Right cardiac atrium (tissue), 5 donors: ENCODE results near the gene SMCO3. TPM values are rescaled to one million over a fixed set of nuclear protein-coding genes. Genes with fewer than 3 reads are reported as not detected.

Source experiments
- ATAC-seq, 2 donors: fragments of 200-7000 bp; cut with Tn5 transposase; one replicate each; pipeline versions ENCODE4 v1.8.0 to v1.9.1; 2020; ENCODE audit warnings: moderate library complexity in 2 of 2, mild to moderate bottlenecking in 1 of 2
- DNase-seq, 3 donors: peaks; one replicate each; pipeline ENCODE4 v3.0.0-alpha.2; 2020
- H3K27ac ChIP-seq: one replicate; pipeline ENCODE4 v1.5.1; 2013; ENCODE audit warnings: mild to moderate bottlenecking, low read length, control low read depth, moderate library complexity
- H3K27me3 ChIP-seq: one replicate; pipeline ENCODE4 v1.6.1; 2013; ENCODE audit not compliant: control insufficient read depth, insufficient read depth
- H3K4me1 ChIP-seq: one replicate; pipeline ENCODE4 v1.6.1; 2013; ENCODE audit warnings: low read length; ENCODE audit not compliant: control insufficient read depth, insufficient read depth
- H3K4me3 ChIP-seq: one replicate; pipeline ENCODE4 v1.5.1; 2013; ENCODE audit warnings: low read length, control low read depth
- H3K9me3 ChIP-seq: one replicate; pipeline ENCODE4 v1.6.1; 2013; ENCODE audit warnings: low read length; ENCODE audit not compliant: control insufficient read depth
- WGBS: extraction: QIAGEN DNeasy Blood & Tissue Kit; methylation state at CpG from one replicate; pipeline ENCODE4 v1.1.7; 2013; 5-methylcytosine and 5-hydroxymethylcytosine counted together
- intact Hi-C, 4 donors: fragments of 100-400 bp; cut with DNase I; formaldehyde crosslinking; loops; one replicate each; pipeline versions ENCODE4 v1.11.0 to v1.14.0; 2022 to 2023
- long read RNA-seq, 4 donors: library from polyadenylated mRNA; unstranded; transcript quantifications; one replicate each; pipeline ENCODE4 v2.0.0, GENCODE V29; 2020 to 2021
- polyA plus RNA-seq: library from polyadenylated mRNA; stranded (reverse); fragments of 200-250 nt; gene quantifications from one replicate; pipeline ENCODE4 v1.2.3, GENCODE V29; 2013
- total RNA-seq, 4 donors: library from RNA; stranded (reverse); fragmentation: NEBNext Ultra II Directional; extraction: Animal tissue kit (Norgen Biotek cat#: 25700); gene quantifications; one replicate each; pipeline ENCODE4 v1.2.1, GENCODE V29; 2021
- donor health status: healthy with polysubstance abuse.
- donor health status: DM: no; HTN: yes; CAD: no.
- donor health status: DM: no; HTN: no; CAD: no.
- donor health status: DM: no; HTN: yes; CAD: no; lungs with severe emphysema.
- donor health status: DM: yes; HTN: yes; CAD: no.

Gene SMCO3
- total RNA-seq (under 1 TPM; 0.53 to 0.85 (median 0.68) TPM), polyA plus RNA-seq (1.5 TPM)
- long read RNA-seq, donor 1, result 0 reads
- long read RNA-seq, donor 2, result 0 reads
- long read RNA-seq, donor 3, result 0 reads
- long read RNA-seq, donor 4, result 0 reads

- no peaks in the 10 kb centered on the region for H3K27me3 ChIP-seq
- H3K4me3 ChIP-seq, result no peak within 1 kb of the TSS
- DNase-seq (no peak), ATAC-seq (no peak)
- intact Hi-C loops, result no loop called here
- WGBS, result 76% methylated on average over 3 of the region's 3 CpGs
- H3K4me1 ChIP-seq, result no peaks in the 10 kb centered on the region
- H3K9me3 ChIP-seq, result no peaks in the 10 kb centered on the region
- H3K27ac ChIP-seq, result no peak within 1 kb of the TSS
These were observed at the start of gene SMCO3 for GRCh38 chr12:14814014-14814413. Gene SMCO3 (minus strand): TSS chr12:14814182. CDS start chr12:14806680, 7,502 bp downstream.

GRCh38 chr12:14860490-14860889 lies 46.5 kb upstream of the SMCO3 start:
- DNase-seq (no peak), ATAC-seq (no peak)
- Histone ChIP-seq H3K27ac (no peak overlapping the region), H3K9me3 (no peaks in the 10 kb centered on the region), H3K4me3 (no peak overlapping the region), H3K27me3 (no peaks in the 10 kb centered on the region), H3K4me1 (no peaks in the 10 kb centered on the region)
- intact Hi-C loops, result no loop called here

GRCh38 chr12:14858513-14858912 lies 44.5 kb upstream of the SMCO3 start:
- Histone ChIP-seq H3K9me3 (no peaks in the 10 kb centered on the region), H3K27ac (no peak overlapping the region), H3K4me3 (no peak overlapping the region), H3K27me3 (no peaks in the 10 kb centered on the region), H3K4me1 (no peaks in the 10 kb centered on the region)
- 95% methylated on average over 1 of the region's 1 CpG for WGBS
- DNase-seq, result no peak
- intact Hi-C loops, result no loop called here
- ATAC-seq, result no peak

- 55% methylated on average over 6 of the region's 6 CpGs for WGBS
- Histone ChIP-seq H3K27ac (no peak overlapping the region), H3K4me1 (peaks cover under 1% of the 10 kb centered on the region), H3K9me3 (no peaks in the 10 kb centered on the region), H3K4me3 (no peak overlapping the region), H3K27me3 (no peaks in the 10 kb centered on the region)
- DNase-seq (no peak), ATAC-seq (no peak)
- intact Hi-C loops, result loop anchor here in 1 of 4 donors (5.0 kb wide), 1 partner anchor 33 kb away; the partner anchor contains the start of gene MGP
These were observed 40.7 kb upstream of the SMCO3 start for GRCh38 chr12:14854586-14855183.

GRCh38 chr12:14853961-14854360 lies 40.0 kb upstream of the SMCO3 start:
- 26% methylated on average over 3 of the region's 3 CpGs for WGBS
- Histone ChIP-seq H3K9me3 (no peaks in the 10 kb centered on the region), H3K4me3 (no peak overlapping the region), H3K4me1 (peaks cover 1% of the 10 kb centered on the region), H3K27me3 (no peaks in the 10 kb centered on the region), H3K27ac (peak overlapping the region; percentile 36)
- ATAC-seq (peak; percentile 39 to 51), DNase-seq (peak in 2 of 3 donors; percentile 53 to 58)
- intact Hi-C loops, result loop anchor here in 1 of 4 donors (5.0 kb wide), 1 partner anchor 33 kb away; the partner anchor contains the start of gene MGP

- Histone ChIP-seq H3K4me1 (peaks cover 4% of the 10 kb centered on the region), H3K27ac (no peak overlapping the region), H3K4me3 (no peak overlapping the region), H3K9me3 (no peaks in the 10 kb centered on the region), H3K27me3 (no peaks in the 10 kb centered on the region)
- ATAC-seq (no peak), DNase-seq (no peak)
- intact Hi-C loops, result loop anchor here in 1 of 4 donors (5.0 kb wide), 1 partner anchor 34 kb away; the partner anchor contains the start of gene MGP
These were observed 38.9 kb upstream of the SMCO3 start for GRCh38 chr12:14852880-14853279.

GRCh38 chr12:14850929-14851663 lies 37.1 kb upstream of the SMCO3 start:
- WGBS, result 94% methylated on average over 1 of the region's 1 CpG
- ATAC-seq, result no peak
- peaks cover 7% of the 10 kb centered on the region for H3K4me1 ChIP-seq
- no peaks in the 10 kb centered on the region for H3K9me3 ChIP-seq
- intact Hi-C loops, result loop anchor here in 1 of 4 donors (5.0 kb wide), 1 partner anchor 36 kb away; the partner anchor contains the start of gene MGP
- H3K27me3 ChIP-seq, result no peaks in the 10 kb centered on the region
- no peak overlapping the region for H3K27ac ChIP-seq
- no peak for DNase-seq
- H3K4me3 ChIP-seq, result no peak overlapping the region

- intact Hi-C loops, result loop anchor here in 3 of 4 donors (5.0 to 10.0 kb wide), 3 partner anchors 38 to 148 kb away; partner anchors contain the start of gene MGP (in 3 of the 3)
- no peak for DNase-seq
- H3K4me3 ChIP-seq, result no peak overlapping the region
- no peak overlapping the region for H3K27ac ChIP-seq
- peak; percentile 79 to 88 for ATAC-seq
- H3K27me3 ChIP-seq, result no peaks in the 10 kb centered on the region
- 45% methylated on average over 2 of the region's 2 CpGs for WGBS
- peaks cover 7% of the 10 kb centered on the region for H3K4me1 ChIP-seq
- H3K9me3 ChIP-seq, result no peaks in the 10 kb centered on the region
These were observed 35.7 kb upstream of the SMCO3 start for GRCh38 chr12:14849661-14850060.

GRCh38 chr12:14846876-14847580 lies 33.0 kb upstream of the SMCO3 start:
- peaks cover 7% of the 10 kb centered on the region for H3K4me1 ChIP-seq

GRCh38 chr12:14846042-14846587 lies 32.1 kb upstream of the SMCO3 start:
- Histone ChIP-seq H3K4me1 (peaks cover 9% of the 10 kb centered on the region), H3K9me3 (no peaks in the 10 kb centered on the region), H3K4me3 (no peak overlapping the region), H3K27me3 (no peaks in the 10 kb centered on the region), H3K27ac (no peak overlapping the region)
- 26% methylated on average over 3 of the region's 3 CpGs for WGBS
- ATAC-seq, result peak; percentile 27 to 64
- DNase-seq, result no peak
- intact Hi-C loops, result loop anchor here in 3 of 4 donors (5.0 to 10.0 kb wide), 3 partner anchors 41 to 151 kb away; partner anchors contain the start of gene MGP (in 2 of the 3)

More at GRCh38 chr12:14846876-14847580, 33.0 kb upstream of the SMCO3 start:
- H3K9me3 ChIP-seq, result no peaks in the 10 kb centered on the region
- intact Hi-C loops, result loop anchor here in 3 of 4 donors (5.0 to 10.0 kb wide), 3 partner anchors 40 to 150 kb away; partner anchors contain the start of gene MGP (in 2 of the 3)
- no peak overlapping the region for H3K4me3 ChIP-seq
- peak in 1 of 2 donors; percentile 31 for ATAC-seq
- peak overlapping the region; percentile 15 for H3K27ac ChIP-seq
- WGBS, result 55% methylated on average over 4 of the region's 4 CpGs
- H3K27me3 ChIP-seq, result no peaks in the 10 kb centered on the region
- DNase-seq, result no peak
